ENCODE results near the gene ALDH8A1. TPM values are rescaled to one million over a fixed set of nuclear protein-coding genes. Genes with fewer than 3 reads are reported as not detected.

The ALDH8A1 gene
- total RNA-seq, 3 donors from 2014 or later = 0.48 to 2.3 (median 0.75) TPM

GRCh38 chr6:134891633-134892032, 58.3 kb downstream of the ALDH8A1 start:
- H3K9me3 ChIP-seq = no peaks in the 10 kb centered on the region
- no peaks in the 10 kb centered on the region for H3K4me1 ChIP-seq (ENCODE audit: low read depth)
- intact Hi-C loops (cut with DNase I, micrococcal nuclease) = no loop called here
- no peak for TF ChIP-seq CTCF (IDR thresholded peaks at IDR 0.05)
- H3K4me3 ChIP-seq = no peak overlapping the region
- no peaks in the 10 kb centered on the region for H3K36me3 ChIP-seq (ENCODE audit: low read depth)
- DNase-seq (no peak), ATAC-seq (no peak)

DNA sequence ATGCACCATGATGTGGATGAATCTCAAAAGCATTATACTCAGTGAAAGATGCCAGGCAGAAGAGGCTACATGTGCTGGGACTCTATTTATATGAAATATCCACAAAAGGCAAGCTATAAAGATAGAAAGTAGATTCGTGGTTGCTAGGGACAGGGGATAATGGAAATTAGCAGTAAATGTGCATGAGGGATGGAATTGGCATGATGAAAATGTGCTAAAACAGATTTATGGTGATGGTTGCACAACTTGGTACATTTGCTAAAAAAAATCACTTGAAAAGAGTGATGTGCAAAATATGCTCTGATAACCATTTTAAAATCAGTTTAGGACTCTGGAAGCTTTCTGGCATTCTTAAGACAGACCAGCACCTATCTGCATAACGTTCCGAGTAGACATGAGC, 61.6 kb downstream of the ALDH8A1 start:
- DNase-seq = no peak
- no peaks in the 10 kb centered on the region for H3K9me3 ChIP-seq
- TF ChIP-seq CTCF (IDR thresholded peaks at IDR 0.05) = no peak
- no peaks in the 10 kb centered on the region for H3K4me1 ChIP-seq (ENCODE audit: low read depth)
- H3K4me3 ChIP-seq = no peak overlapping the region
- no peak for ATAC-seq
- no peaks in the 10 kb centered on the region for H3K36me3 ChIP-seq (ENCODE audit: low read depth)
- intact Hi-C loops (cut with DNase I, micrococcal nuclease) = no loop called here

- TF ChIP-seq CTCF (IDR thresholded peaks at IDR 0.05) = no peak
- no peaks in the 10 kb centered on the region for H3K9me3 ChIP-seq
- no peaks in the 10 kb centered on the region for H3K36me3 ChIP-seq (ENCODE audit: low read depth)
- intact Hi-C loops (cut with DNase I, micrococcal nuclease) = loop anchor here in 1 of 2 donors (5.0 kb wide), 1 partner anchor 727 kb away; no protein-coding TSS in a partner anchor
- ATAC-seq (no peak), DNase-seq (no peak)
- H3K4me1 ChIP-seq (ENCODE audit: low read depth) = peaks cover 4% of the 10 kb centered on the region
- H3K4me3 ChIP-seq = no peak overlapping the region
Measured at GRCh38 chr6:134884752-134885151, 65.1 kb downstream of the ALDH8A1 start.

DNA sequence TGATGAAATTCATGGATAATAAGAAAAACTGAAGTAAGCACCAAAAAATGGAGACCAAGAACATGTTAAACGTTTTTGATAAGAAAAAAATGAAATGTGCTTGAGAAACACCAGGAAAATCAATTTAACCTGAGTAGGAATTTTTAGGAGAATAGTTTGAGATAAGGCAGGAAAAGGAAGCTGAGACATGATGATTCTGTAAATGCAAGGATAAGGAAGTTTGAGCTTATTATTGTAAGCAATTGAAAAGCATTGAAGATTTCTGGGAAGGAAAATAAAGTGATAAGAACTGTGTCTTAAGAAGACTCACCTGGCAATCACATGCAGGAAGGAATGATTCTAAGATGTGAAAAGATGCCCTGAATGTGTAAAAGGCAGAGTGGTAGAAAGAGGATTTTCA, 66.6 kb downstream of the ALDH8A1 start:
- no peak for TF ChIP-seq CTCF (IDR thresholded peaks at IDR 0.05)
- H3K4me1 ChIP-seq (ENCODE audit: low read depth) = peaks cover 4% of the 10 kb centered on the region
- no peaks in the 10 kb centered on the region for H3K36me3 ChIP-seq (ENCODE audit: low read depth)
- DNase-seq = no peak
- no peak overlapping the region for H3K4me3 ChIP-seq
- no peaks in the 10 kb centered on the region for H3K9me3 ChIP-seq
- intact Hi-C loops (cut with DNase I, micrococcal nuclease) = loop anchor here in 1 of 2 donors (5.0 kb wide), 1 partner anchor 726 kb away; no protein-coding TSS in a partner anchor
- no peak for ATAC-seq

- H3K9me3 ChIP-seq = no peaks in the 10 kb centered on the region
- peak; percentile 89 for TF ChIP-seq CTCF (IDR thresholded peaks at IDR 0.05)
- intact Hi-C loops (cut with DNase I, micrococcal nuclease) = loop anchor here in 1 of 2 donors (5.0 kb wide), 1 partner anchor 725 kb away; no protein-coding TSS in a partner anchor
- peak in 2 of 3 donors; percentile 80 to 83 for DNase-seq
- peak; percentile 81 for ATAC-seq
- H3K4me3 ChIP-seq = no peak overlapping the region
- peaks cover 4% of the 10 kb centered on the region for H3K4me1 ChIP-seq (ENCODE audit: low read depth)
- no peaks in the 10 kb centered on the region for H3K36me3 ChIP-seq (ENCODE audit: low read depth)
Measured at GRCh38 chr6:134882426-134883038, 67.4 kb downstream of the ALDH8A1 start.
